Measurements from ENCODE around the gene PPP1CA. TPM values are rescaled to one million over a fixed set of nuclear protein-coding genes. Genes with fewer than 3 reads are reported as not detected.

PPP1CA gene
- total RNA-seq, 4 donors from 2014 or later, result 50.6 to 97.8 (median 72.7) TPM

DNA sequence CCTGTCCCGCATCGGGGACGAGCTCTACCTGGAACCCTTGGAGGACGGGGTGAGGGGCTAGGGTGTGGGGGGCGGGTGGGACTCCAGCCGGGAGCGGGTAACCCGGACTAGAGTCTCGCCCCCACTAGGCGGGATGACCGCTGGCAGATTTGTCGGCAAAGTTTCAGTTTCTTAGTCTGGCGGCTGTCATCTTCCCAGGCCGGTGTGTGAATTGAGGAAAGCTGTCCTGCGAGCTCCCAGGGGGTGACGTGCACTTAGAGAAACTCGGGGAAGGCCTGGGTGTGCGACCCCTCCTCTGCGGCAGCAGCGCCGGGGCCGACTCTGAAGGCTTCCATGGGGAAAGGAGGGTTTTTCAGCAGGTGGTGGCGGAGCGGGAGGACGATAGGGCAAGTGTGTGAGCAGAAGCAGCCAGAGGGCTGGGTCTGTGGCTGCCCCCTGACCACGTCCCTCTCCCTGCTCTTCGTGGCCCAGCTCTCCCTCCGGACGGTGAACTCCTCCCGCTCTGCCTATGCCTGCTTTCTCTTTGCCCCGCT is 9.4 kb downstream of the PPP1CA start:
- no peak for DNase-seq (ENCODE audit: low spot score in 2 of 2)
- peaks cover 0 to 39% (median under 1%) of the 10 kb centered on the region in 3 donors for H3K36me3 ChIP-seq
- H3K27me3 ChIP-seq, result no peaks in the 10 kb centered on the region
- H3K9me3 ChIP-seq, result no peaks in the 10 kb centered on the region
- 8 to 27% methylated on average over 14 to 31 of the region's 31 CpGs for WGBS, 2 donors
- peak overlapping the region in 3 of 4 donors; percentile 80 to 90 (median 82) for H3K27ac ChIP-seq
- TF ChIP-seq POLR2A (IDR thresholded peaks at IDR 0.05) (no peak), EP300 (IDR thresholded peaks at IDR 0.05) (no peak)
- TF ChIP-seq, protein P1, sequence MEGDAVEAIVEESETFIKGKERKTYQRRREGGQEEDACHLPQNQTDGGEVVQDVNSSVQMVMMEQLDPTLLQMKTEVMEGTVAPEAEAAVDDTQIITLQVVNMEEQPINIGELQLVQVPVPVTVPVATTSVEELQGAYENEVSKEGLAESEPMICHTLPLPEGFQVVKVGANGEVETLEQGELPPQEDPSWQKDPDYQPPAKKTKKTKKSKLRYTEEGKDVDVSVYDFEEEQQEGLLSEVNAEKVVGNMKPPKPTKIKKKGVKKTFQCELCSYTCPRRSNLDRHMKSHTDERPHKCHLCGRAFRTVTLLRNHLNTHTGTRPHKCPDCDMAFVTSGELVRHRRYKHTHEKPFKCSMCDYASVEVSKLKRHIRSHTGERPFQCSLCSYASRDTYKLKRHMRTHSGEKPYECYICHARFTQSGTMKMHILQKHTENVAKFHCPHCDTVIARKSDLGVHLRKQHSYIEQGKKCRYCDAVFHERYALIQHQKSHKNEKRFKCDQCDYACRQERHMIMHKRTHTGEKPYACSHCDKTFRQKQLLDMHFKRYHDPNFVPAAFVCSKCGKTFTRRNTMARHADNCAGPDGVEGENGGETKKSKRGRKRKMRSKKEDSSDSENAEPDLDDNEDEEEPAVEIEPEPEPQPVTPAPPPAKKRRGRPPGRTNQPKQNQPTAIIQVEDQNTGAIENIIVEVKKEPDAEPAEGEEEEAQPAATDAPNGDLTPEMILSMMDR (IDR thresholded peaks at IDR 0.05), result no peak
- H3K4me3 ChIP-seq, result peak overlapping the region; percentile 55 to 94 (median 88)
- peaks cover 0 to 42% (median 17%) of the 10 kb centered on the region in 4 donors for H3K4me1 ChIP-seq

DNA sequence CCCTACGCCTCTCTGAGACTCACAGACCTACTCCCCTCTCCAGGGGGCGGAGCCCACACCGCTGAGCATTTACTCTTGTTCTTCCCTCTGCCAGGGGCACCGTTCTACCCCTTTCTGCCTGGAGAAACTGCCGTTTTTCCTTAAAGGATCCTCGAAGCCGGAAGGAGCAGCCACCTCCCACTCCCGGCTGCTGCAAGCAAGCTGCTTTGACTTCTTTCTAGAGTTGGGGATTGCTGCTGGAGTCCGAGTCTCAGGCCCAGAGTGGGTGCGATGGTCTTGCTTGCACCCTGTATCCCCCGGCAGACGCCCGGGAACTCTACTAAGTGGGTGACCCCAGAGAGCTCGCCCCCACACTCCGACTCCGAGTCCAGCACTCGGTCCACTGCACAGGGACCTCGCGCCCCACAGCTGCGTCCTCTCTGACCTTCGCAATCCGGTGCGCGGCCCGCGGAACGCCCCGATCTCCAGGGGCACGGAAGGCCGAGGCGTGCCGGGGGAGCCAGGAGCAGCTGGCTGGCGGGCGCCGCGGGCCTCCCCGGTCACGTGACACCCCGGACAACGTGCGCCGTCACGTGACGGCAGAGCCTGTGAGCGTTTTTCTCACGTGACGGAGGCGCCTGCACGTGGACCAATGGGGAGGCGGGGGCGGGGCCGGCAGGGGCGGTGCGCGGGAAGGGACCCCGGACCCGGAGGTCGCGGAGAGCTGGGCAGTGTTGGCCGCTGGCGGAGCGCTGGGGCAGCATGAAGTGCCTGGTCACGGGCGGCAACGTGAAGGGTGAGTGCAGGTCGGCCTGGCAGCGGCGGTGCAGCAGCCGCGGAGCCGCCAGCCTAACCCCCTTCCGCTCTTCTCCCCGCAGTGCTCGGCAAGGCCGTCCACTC is 10.1 kb downstream of the PPP1CA start, which contains the start of gene RAD9A:
TSS of gene RAD9A (plus strand) at position 683 of the 879 bp plus-strand sequence. CDS start at position 742, 59 bp downstream.
- H3K4me1 ChIP-seq, result peaks cover 0 to 35% (median 14%) of the 10 kb centered on the region in 4 donors
- peaks cover 0 to 32% (median 0%) of the 10 kb centered on the region in 3 donors for H3K36me3 ChIP-seq
- TF ChIP-seq POLR2A (IDR thresholded peaks at IDR 0.05), result peak; percentile 35 to 53
- TF ChIP-seq EP300 (IDR thresholded peaks at IDR 0.05), result peak; percentile 89 to 94
- TF ChIP-seq, protein P1 (IDR thresholded peaks at IDR 0.05), result peak in 2 of 5 experiments; percentile 31 to 34
- H3K9me3 ChIP-seq, result no peaks in the 10 kb centered on the region
- peak within 1 kb of the TSS; percentile 18 to 90 (median 81) for H3K27ac ChIP-seq
- H3K4me3 ChIP-seq, result peak within 1 kb of the TSS; percentile 55 to 94 (median 88)
- 1 to 3% methylated on average over 26 to 38 of the region's 75 CpGs for WGBS, 2 donors
- no peaks in the 10 kb centered on the region for H3K27me3 ChIP-seq
- DNase-seq (ENCODE audit: low spot score in 2 of 2), result peak; percentile 93 to 96

DNA sequence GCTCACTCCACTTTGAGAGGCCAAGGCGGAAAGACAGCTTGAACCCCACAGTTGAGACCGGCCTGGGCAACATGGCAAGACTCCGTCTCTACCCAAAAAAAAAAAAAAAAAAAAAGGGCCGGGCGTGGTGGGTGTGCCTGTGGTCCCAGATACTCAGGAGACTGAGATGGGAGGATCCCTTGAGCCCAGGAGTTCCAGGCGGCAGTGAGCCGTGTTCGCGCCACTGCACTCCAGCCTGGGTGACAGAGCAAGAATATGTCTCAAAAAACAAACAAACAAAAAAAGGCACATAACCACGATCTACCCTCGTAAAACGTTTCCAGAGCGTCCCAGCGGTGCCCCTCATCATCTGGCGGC is 10.7 kb downstream of the PPP1CA start:
- H3K4me1 ChIP-seq, result peaks cover 0 to 34% (median 14%) of the 10 kb centered on the region in 4 donors
- H3K27ac ChIP-seq, result peak overlapping the region; percentile 18 to 90 (median 81)
- TF ChIP-seq POLR2A (IDR thresholded peaks at IDR 0.05) (no peak), EP300 (IDR thresholded peaks at IDR 0.05) (no peak)
- TF ChIP-seq, protein P1 (IDR thresholded peaks at IDR 0.05), result no peak
- 12 to 13% methylated on average over 15 of the region's 15 CpGs for WGBS, 2 donors
- DNase-seq (ENCODE audit: low spot score in 2 of 2), result no peak
- H3K4me3 ChIP-seq, result peak overlapping the region; percentile 55 to 94 (median 88)
- no peaks in the 10 kb centered on the region for H3K27me3 ChIP-seq
- peaks cover 0 to 26% (median 0%) of the 10 kb centered on the region in 3 donors for H3K36me3 ChIP-seq
- no peaks in the 10 kb centered on the region for H3K9me3 ChIP-seq

DNA sequence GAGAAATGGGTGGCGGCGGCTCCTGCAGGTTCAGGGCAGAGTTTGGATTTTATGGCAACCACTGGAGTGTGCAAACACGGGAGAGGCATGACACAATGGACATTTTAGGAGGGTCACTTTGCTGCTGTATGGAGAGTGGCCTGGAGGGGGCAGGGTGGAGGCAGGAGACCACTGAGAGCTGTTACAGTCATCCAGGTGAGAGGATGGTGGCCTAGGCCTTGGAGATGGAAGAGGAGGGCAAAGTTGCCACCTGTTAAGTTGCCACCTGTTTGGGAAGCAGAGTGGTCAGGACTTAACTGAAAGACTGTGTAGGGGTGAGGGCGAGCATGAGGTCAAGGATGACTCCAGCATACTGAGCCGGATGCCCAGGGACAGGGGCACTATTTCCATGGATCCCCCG is 12.2 kb downstream of the PPP1CA start:
- Histone ChIP-seq H3K36me3 (peaks cover 0 to 12% (median 0%) of the 10 kb centered on the region in 3 donors), H3K4me1 (peaks cover 0 to 42% (median 17%) of the 10 kb centered on the region in 4 donors), H3K27me3 (no peaks in the 10 kb centered on the region), H3K4me3 (no peak overlapping the region), H3K9me3 (no peaks in the 10 kb centered on the region), H3K27ac (no peak overlapping the region)
- TF ChIP-seq, protein P1 (IDR thresholded peaks at IDR 0.05), result peak; percentile 19 to 51 (median 29)
- no peak for TF ChIP-seq EP300 (IDR thresholded peaks at IDR 0.05)
- TF ChIP-seq POLR2A (IDR thresholded peaks at IDR 0.05), result no peak
- peak in 1 of 2 donors; percentile 41 for DNase-seq (ENCODE audit: low spot score in 2 of 2)
- WGBS, 2 donors, result 56 to 61% methylated on average over 6 of the region's 6 CpGs
